ENCODE data around the gene BMPR1B. TPM values are rescaled to one million over a fixed set of nuclear protein-coding genes. Genes with fewer than 3 reads are reported as not detected.

BMPR1B gene
- total RNA-seq, 1 donor from 2014 or later = not detected

DNA sequence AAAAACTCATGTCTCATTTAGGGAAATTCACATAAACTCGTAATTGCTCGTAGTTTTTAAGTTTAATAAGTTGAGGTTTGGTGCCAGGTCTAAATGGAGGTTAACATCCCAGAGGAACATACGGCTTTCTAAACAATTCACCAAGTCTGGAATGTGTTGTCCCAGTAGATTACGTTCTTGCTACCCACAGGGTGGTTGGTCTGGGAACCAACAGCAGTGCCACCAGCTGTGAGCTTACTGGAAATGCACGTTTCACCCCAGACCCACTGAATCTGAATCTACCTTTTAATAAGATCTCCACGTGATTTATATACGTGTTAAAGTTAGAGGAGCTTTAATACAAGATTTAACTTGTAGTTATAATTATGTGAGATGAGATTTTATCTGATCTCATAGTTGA, 134.3 kb downstream of the BMPR1B start:
- H3K36me3 Mint-ChIP-seq (ENCODE audit: low read depth) = no peaks in the 10 kb centered on the region
- TF ChIP-seq, protein P1, sequence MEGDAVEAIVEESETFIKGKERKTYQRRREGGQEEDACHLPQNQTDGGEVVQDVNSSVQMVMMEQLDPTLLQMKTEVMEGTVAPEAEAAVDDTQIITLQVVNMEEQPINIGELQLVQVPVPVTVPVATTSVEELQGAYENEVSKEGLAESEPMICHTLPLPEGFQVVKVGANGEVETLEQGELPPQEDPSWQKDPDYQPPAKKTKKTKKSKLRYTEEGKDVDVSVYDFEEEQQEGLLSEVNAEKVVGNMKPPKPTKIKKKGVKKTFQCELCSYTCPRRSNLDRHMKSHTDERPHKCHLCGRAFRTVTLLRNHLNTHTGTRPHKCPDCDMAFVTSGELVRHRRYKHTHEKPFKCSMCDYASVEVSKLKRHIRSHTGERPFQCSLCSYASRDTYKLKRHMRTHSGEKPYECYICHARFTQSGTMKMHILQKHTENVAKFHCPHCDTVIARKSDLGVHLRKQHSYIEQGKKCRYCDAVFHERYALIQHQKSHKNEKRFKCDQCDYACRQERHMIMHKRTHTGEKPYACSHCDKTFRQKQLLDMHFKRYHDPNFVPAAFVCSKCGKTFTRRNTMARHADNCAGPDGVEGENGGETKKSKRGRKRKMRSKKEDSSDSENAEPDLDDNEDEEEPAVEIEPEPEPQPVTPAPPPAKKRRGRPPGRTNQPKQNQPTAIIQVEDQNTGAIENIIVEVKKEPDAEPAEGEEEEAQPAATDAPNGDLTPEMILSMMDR (IDR thresholded peaks at IDR 0.05) = no peak
- H3K4me3 Mint-ChIP-seq = no peak overlapping the region
- no peak for ATAC-seq (ENCODE audit: low read depth)
- H3K27ac Mint-ChIP-seq = no peak overlapping the region
- intact Hi-C loops (cut with micrococcal nuclease) = no loop called here
- no peaks in the 10 kb centered on the region for H3K4me1 Mint-ChIP-seq
- no peaks in the 10 kb centered on the region for H3K9me3 Mint-ChIP-seq
- CTCF ChIA-PET = no interaction called here
- POLR2A ChIA-PET = no interaction called here
- DNase-seq = no peak
- no peaks in the 10 kb centered on the region for H3K27me3 Mint-ChIP-seq

DNA sequence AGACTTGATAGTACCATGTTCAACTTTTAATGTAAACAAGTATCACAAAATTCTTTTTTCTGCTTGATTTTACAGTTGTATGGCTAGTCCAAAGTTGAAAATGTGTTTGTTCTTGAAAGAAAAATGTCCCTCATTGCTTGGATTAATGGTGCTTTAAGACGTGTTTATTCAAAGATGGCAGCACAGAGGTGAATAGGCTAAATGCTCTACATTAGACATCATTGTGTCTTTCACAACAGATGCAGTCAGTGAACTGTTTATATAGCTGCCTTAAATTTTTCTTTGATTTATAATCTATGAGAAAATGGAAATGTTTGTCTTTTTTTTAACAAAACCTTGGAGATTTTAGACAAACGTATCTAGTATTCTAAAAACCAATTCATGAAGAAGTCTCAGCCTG, 137.3 kb downstream of the BMPR1B start:
- Mint-ChIP-seq H3K27me3 (no peaks in the 10 kb centered on the region), H3K9me3 (no peaks in the 10 kb centered on the region), H3K4me1 (no peaks in the 10 kb centered on the region), H3K27ac (no peak overlapping the region), H3K4me3 (no peak overlapping the region), H3K36me3 (ENCODE audit: low read depth) (no peaks in the 10 kb centered on the region)
- CTCF ChIA-PET = no interaction called here
- DNase-seq = no peak
- TF ChIP-seq, protein P1 (IDR thresholded peaks at IDR 0.05) = no peak
- POLR2A ChIA-PET = no interaction called here
- ATAC-seq (ENCODE audit: low read depth) = no peak
- intact Hi-C loops (cut with micrococcal nuclease) = no loop called here

DNA sequence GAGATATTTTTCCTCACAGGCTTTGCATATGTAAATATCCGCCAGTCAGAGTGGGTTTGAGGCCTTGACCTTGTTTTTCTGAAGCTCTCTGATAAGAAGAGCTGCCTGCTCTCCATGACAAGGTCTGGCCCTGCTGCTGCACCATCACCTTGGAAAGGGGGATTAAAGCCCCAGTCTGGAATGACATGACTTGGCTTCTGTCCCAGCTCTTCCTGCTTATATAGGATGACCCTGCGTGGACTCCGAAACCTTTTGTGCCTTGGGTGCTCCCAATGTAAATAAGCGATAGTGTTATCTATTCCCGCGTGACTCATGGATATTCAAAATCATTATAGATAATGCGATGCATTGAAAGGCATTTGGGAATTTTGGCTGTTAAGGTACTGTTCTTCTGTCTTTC, 139.3 kb downstream of the BMPR1B start:
- Mint-ChIP-seq H3K27me3 (no peaks in the 10 kb centered on the region), H3K27ac (no peak overlapping the region), H3K36me3 (ENCODE audit: low read depth) (no peaks in the 10 kb centered on the region), H3K4me1 (no peaks in the 10 kb centered on the region), H3K4me3 (no peak overlapping the region), H3K9me3 (no peaks in the 10 kb centered on the region)
- TF ChIP-seq, protein P1 (IDR thresholded peaks at IDR 0.05) = no peak
- ATAC-seq (ENCODE audit: low read depth) (no peak), DNase-seq (no peak)
- ChIA-PET POLR2A (no interaction called here), CTCF (no interaction called here)
- intact Hi-C loops (cut with micrococcal nuclease) = no loop called here

DNA sequence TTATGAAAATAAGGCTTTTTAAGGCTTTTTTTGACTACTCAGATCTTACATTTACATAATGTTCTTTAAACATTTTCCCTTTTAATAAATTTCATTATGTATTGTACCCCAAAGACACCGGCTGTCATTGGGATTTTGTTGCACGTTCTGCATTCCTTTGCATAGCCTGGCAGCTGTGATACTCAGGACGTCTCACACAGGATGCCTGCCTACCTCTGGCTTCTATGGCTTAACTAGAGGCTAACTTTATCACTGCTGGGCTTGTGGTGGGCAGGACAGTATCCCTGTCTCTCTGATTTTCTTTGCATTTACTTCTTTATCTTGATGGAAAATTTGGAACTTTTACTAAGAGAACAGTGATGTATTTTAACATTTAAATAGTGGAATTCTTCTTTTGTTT, 147.8 kb downstream of the BMPR1B start:
- intact Hi-C loops (cut with micrococcal nuclease) = no loop called here
- H3K27ac Mint-ChIP-seq = no peak overlapping the region
- no peaks in the 10 kb centered on the region for H3K27me3 Mint-ChIP-seq
- H3K9me3 Mint-ChIP-seq = no peaks in the 10 kb centered on the region
- ATAC-seq (ENCODE audit: low read depth) = no peak
- no peak overlapping the region for H3K4me3 Mint-ChIP-seq
- CTCF ChIA-PET = no interaction called here
- no peak for DNase-seq
- H3K36me3 Mint-ChIP-seq (ENCODE audit: low read depth) = no peaks in the 10 kb centered on the region
- POLR2A ChIA-PET = no interaction called here
- TF ChIP-seq, protein P1 (IDR thresholded peaks at IDR 0.05) = no peak
- no peaks in the 10 kb centered on the region for H3K4me1 Mint-ChIP-seq

DNA sequence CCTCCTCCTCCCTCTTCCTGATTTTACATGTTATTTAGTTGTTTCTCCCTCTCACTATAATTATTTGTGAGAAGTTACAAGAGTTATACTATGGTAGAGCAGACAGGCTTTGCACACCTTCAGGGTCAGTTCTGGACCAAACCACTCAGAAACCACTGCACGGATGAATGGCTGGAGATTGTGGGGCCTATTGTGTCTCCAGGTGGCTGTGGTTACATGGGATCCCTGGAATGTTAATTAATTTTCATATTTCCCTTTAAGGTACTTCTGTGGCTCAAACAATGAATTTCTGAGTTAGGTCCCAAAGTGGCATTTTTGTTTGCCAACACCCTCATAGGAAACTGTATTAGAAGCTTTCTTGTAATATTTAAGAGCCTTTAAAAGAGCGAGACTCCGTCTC, 151.9 kb downstream of the BMPR1B start:
- H3K9me3 Mint-ChIP-seq = peaks cover 3% of the 10 kb centered on the region
- intact Hi-C loops (cut with micrococcal nuclease) = no loop called here
- CTCF ChIA-PET = no interaction called here
- TF ChIP-seq, protein P1 (IDR thresholded peaks at IDR 0.05) = no peak
- no peak overlapping the region for H3K4me3 Mint-ChIP-seq
- H3K36me3 Mint-ChIP-seq (ENCODE audit: low read depth) = no peaks in the 10 kb centered on the region
- H3K27ac Mint-ChIP-seq = no peak overlapping the region
- POLR2A ChIA-PET = no interaction called here
- DNase-seq (no peak), ATAC-seq (ENCODE audit: low read depth) (no peak)
- no peaks in the 10 kb centered on the region for H3K27me3 Mint-ChIP-seq
- H3K4me1 Mint-ChIP-seq = no peaks in the 10 kb centered on the region
